K562 (cell line): ENCODE data around the gene HS3ST1. TPM values are rescaled to one million over a fixed set of nuclear protein-coding genes. Genes with fewer than 3 reads are reported as not detected.

ENCODE experiments used
- GTF2A2 ChIP-seq: IDR thresholded peaks from 2 replicates; pipeline ENCODE4 v1.6.1; 2016; ENCODE audit warnings: mild to moderate bottlenecking, missing genetic modification characterization, missing compliant biosample characterization
- POLR2H ChIP-seq: IDR thresholded peaks from 2 replicates; pipeline ENCODE4 v1.6.1; 2016; ENCODE audit warnings: missing genetic modification characterization, low read depth, mild to moderate bottlenecking, control low read depth, missing compliant biosample characterization, moderate library complexity
- polyA plus RNA-seq, 8 experiments: library from polyadenylated mRNA; depleted of rRNA in 4 of 8; stranded (reverse) in 5 of 8; unstranded in 3 of 8; fragments of >200 nt; fragmentation: Nextera tagmentation in 2 of 8; fragmentation: Illumina TruSeq in 1 of 8; extraction: Ambion mirVana in 2 of 8; extraction: Trizol in 1 of 8; gene quantifications; 2 replicates each; pipeline versions ENCODE4 v1.2.1 to v1.2.3, GENCODE V29; 2011 to 2014; ENCODE audit warnings: inconsistent platforms in 1 of 8, missing spikeins in 1 of 8
- total RNA-seq, 7 experiments: library from RNA; depleted of rRNA in 6 of 7; stranded (reverse); fragments of >200 nt in 6 of 7; fragmentation: Illumina TruSeq in 2 of 7; extraction: Trizol in 2 of 7; gene quantifications; 2 replicates each; pipeline versions ENCODE4 v1.2.1 to v1.2.3, GENCODE V29; 2011 to 2021; ENCODE audit warnings: low replicate concordance in 1 of 7
- TF ChIP-seq, protein P1 (sequence below): IDR thresholded peaks from 2 replicates; pipeline ENCODE4 v1.6.1; 2011; ENCODE audit warnings: borderline replicate concordance, low read depth, mild to moderate bottlenecking, moderate library complexity, low read length; ENCODE audit not compliant: insufficient read depth, poor library complexity, severe bottlenecking
- TF ChIP-seq, protein P2 (sequence below): fragments of 250-450 bp; sonication (Bioruptor Pico); IDR thresholded peaks from 2 replicates; pipeline ENCODE4 v1.4.0; 2020

HS3ST1 gene
- total and polyA plus RNA-seq, 9 of the 15 experiments (the other 6 are each of a cell fraction or from before 2014, with no cell fraction given): 0.02 TPM; not detected in 8

DNA sequence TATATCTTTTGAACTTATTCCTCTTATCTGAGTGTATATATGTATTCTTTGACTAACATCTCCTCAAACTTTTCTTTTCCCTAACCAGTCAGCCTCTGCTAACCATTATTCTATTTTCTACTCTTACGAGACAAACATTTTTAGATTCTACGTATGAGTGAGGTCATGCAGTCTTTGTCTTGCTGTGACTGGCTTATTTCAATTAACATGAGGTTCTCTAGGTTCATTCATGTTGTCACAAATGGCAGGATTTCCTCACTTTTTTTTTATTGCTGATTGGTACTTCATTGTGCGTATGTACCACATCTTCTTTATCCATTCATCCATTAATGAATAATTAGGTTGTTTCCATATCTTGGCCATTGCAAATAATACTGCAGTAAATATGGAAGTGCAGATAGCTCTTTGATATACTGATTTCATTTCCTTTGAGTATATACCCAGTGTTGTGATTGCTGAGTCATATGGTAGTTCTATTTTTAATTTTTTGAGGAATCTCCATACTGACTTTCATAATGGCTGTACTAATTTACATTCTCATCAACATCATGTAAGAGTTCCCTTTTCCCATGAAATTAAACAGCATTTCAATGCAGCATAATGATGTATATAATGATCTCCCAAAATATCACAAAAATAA lies 80.1 kb downstream of the HS3ST1 start (continued):
- TF ChIP-seq, protein P1, sequence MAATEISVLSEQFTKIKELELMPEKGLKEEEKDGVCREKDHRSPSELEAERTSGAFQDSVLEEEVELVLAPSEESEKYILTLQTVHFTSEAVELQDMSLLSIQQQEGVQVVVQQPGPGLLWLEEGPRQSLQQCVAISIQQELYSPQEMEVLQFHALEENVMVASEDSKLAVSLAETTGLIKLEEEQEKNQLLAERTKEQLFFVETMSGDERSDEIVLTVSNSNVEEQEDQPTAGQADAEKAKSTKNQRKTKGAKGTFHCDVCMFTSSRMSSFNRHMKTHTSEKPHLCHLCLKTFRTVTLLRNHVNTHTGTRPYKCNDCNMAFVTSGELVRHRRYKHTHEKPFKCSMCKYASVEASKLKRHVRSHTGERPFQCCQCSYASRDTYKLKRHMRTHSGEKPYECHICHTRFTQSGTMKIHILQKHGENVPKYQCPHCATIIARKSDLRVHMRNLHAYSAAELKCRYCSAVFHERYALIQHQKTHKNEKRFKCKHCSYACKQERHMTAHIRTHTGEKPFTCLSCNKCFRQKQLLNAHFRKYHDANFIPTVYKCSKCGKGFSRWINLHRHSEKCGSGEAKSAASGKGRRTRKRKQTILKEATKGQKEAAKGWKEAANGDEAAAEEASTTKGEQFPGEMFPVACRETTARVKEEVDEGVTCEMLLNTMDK: no peak
- TF ChIP-seq, protein P2, sequence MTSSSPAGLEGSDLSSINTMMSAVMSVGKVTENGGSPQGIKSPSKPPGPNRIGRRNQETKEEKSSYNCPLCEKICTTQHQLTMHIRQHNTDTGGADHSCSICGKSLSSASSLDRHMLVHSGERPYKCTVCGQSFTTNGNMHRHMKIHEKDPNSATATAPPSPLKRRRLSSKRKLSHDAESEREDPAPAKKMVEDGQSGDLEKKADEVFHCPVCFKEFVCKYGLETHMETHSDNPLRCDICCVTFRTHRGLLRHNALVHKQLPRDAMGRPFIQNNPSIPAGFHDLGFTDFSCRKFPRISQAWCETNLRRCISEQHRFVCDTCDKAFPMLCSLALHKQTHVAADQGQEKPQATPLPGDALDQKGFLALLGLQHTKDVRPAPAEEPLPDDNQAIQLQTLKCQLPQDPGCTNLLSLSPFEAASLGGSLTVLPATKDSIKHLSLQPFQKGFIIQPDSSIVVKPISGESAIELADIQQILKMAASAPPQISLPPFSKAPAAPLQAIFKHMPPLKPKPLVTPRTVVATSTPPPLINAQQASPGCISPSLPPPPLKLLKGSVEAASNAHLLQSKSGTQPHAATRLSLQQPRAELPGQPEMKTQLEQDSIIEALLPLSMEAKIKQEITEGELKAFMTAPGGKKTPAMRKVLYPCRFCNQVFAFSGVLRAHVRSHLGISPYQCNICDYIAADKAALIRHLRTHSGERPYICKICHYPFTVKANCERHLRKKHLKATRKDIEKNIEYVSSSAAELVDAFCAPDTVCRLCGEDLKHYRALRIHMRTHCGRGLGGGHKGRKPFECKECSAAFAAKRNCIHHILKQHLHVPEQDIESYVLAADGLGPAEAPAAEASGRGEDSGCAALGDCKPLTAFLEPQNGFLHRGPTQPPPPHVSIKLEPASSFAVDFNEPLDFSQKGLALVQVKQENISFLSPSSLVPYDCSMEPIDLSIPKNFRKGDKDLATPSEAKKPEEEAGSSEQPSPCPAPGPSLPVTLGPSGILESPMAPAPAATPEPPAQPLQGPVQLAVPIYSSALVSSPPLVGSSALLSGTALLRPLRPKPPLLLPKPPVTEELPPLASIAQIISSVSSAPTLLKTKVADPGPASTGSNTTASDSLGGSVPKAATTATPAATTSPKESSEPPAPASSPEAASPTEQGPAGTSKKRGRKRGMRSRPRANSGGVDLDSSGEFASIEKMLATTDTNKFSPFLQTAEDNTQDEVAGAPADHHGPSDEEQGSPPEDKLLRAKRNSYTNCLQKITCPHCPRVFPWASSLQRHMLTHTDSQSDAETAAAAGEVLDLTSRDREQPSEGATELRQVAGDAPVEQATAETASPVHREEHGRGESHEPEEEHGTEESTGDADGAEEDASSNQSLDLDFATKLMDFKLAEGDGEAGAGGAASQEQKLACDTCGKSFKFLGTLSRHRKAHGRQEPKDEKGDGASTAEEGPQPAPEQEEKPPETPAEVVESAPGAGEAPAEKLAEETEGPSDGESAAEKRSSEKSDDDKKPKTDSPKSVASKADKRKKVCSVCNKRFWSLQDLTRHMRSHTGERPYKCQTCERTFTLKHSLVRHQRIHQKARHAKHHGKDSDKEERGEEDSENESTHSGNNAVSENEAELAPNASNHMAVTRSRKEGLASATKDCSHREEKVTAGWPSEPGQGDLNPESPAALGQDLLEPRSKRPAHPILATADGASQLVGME (CRISPR knock-in tag): no peak
- TF ChIP-seq GTF2A2 (no peak), POLR2H (tag) (no peak)
